HepG2 (cell line): ENCODE data around the gene SNF8. TPM values are rescaled to one million over a fixed set of nuclear protein-coding genes. Genes with fewer than 3 reads are reported as not detected.

Experiments
- ADNP ChIP-seq: sonication (generic); formaldehyde crosslinking; IDR thresholded peaks from 2 replicates; pipeline ENCODE4 v1.4.0; 2020; ENCODE audit warnings: missing genetic modification reagents
- ARNT ChIP-seq: fragments of 450-650 bp; IDR thresholded peaks from 2 replicates; pipeline ENCODE4 v1.6.1; 2017
- BORCS8-MEF2B ChIP-seq: sonication (generic); formaldehyde crosslinking; IDR thresholded peaks from 2 replicates; pipeline ENCODE4 v1.8.0; 2022; ENCODE audit warnings: mild to moderate bottlenecking, missing genetic modification reagents
- ETV5 ChIP-seq: IDR thresholded peaks from 2 replicates; pipeline ENCODE4 v1.6.1; 2018; ENCODE audit warnings: missing biosample characterization, missing genetic modification reagents, inconsistent platforms, borderline replicate concordance
- JUND ChIP-seq: sonication (generic); formaldehyde crosslinking; IDR thresholded peaks from 2 replicates; pipeline ENCODE4 v1.8.0; 2022; ENCODE audit warnings: mild to moderate bottlenecking, missing genetic modification reagents
- KAT7 ChIP-seq: IDR thresholded peaks from 2 replicates; pipeline ENCODE4 v1.6.1; 2018; ENCODE audit warnings: borderline replicate concordance, missing compliant biosample characterization
- RAD21 ChIP-seq: fragments of 450-650 bp; formaldehyde crosslinking; IDR thresholded peaks from 2 replicates; pipeline ENCODE4 v1.5.0; 2020; ENCODE audit warnings: mild to moderate bottlenecking
- SAFB2 ChIP-seq: sonication (generic); formaldehyde crosslinking; IDR thresholded peaks from 2 replicates; pipeline ENCODE4 v1.5.1; 2020; ENCODE audit warnings: missing genetic modification reagents, low read depth, mild to moderate bottlenecking, borderline replicate concordance
- SMAD1 ChIP-seq: sonication (generic); formaldehyde crosslinking; IDR thresholded peaks from 2 replicates; pipeline ENCODE4 v1.4.0; 2020; ENCODE audit warnings: missing genetic modification reagents, low read depth, mild to moderate bottlenecking, borderline replicate concordance
- SYNCRIP ChIP-seq: fragments of 200-400 bp; formaldehyde crosslinking; IDR thresholded peaks from 2 replicates; pipeline ENCODE4 v1.6.1; 2018; ENCODE audit warnings: mild to moderate bottlenecking, low read depth, low read length; ENCODE audit not compliant: insufficient read depth
- TBP ChIP-seq: sonication (generic); formaldehyde crosslinking; IDR thresholded peaks from 2 replicates; pipeline ENCODE4 v1.5.0; 2020; ENCODE audit warnings: missing genetic modification reagents
- YEATS2 ChIP-seq: sonication (generic); formaldehyde crosslinking; IDR thresholded peaks from 2 replicates; pipeline ENCODE4 v1.4.0; 2020; ENCODE audit warnings: missing genetic modification reagents, borderline replicate concordance
- ZNF232 ChIP-seq: sonication (generic); formaldehyde crosslinking; IDR thresholded peaks from 2 replicates; pipeline ENCODE4 v1.4.0; 2020; ENCODE audit warnings: missing genetic modification reagents, borderline replicate concordance
- ZNF318 ChIP-seq: sonication (generic); formaldehyde crosslinking; IDR thresholded peaks from 2 replicates; pipeline ENCODE4 v1.4.0; 2020; ENCODE audit warnings: mild to moderate bottlenecking, missing genetic modification reagents
- polyA plus RNA-seq, 8 experiments: library from polyadenylated mRNA; depleted of rRNA in 3 of 8; stranded (reverse) in 7 of 8; unstranded in 1 of 8; fragments of >200 nt; fragmentation: Illumina TruSeq in 4 of 8; extraction: Trizol in 4 of 8; gene quantifications; 2 replicates each; pipeline versions ENCODE4 v1.2.1 to v1.2.3, GENCODE V29; 2011 to 2016; ENCODE audit warnings: low read depth in 4 of 8, missing spikeins in 1 of 8, mixed read lengths in 1 of 8; ENCODE audit not compliant: insufficient read depth in 1 of 8
- total RNA-seq, 5 experiments: library from RNA; depleted of rRNA; stranded (reverse); fragments of >200 nt; fragmentation: Illumina TruSeq; extraction: Trizol; gene quantifications; 2 replicates each; pipeline ENCODE4 v1.2.3, GENCODE V29; 2016; ENCODE audit warnings: low read depth in 1 of 5
- TF ChIP-seq, protein P1 (sequence below), 2 experiments: sonication (generic) in 1 of 2; formaldehyde crosslinking in 1 of 2; IDR thresholded peaks; 2 replicates each; pipeline versions ENCODE4 v1.5.1 to v1.6.1; 2011 to 2020; ENCODE audit warnings: borderline replicate concordance in 1 of 2, low read depth in 1 of 2, low read length in 1 of 2, mild to moderate bottlenecking in 1 of 2, missing genetic modification reagents in 1 of 2, moderate library complexity in 1 of 2
- TF ChIP-seq, protein P2 (sequence below): sonication (generic); formaldehyde crosslinking; IDR thresholded peaks from 2 replicates; pipeline ENCODE4 v1.5.1; 2020; ENCODE audit warnings: missing genetic modification reagents, mild to moderate bottlenecking, borderline replicate concordance

The SNF8 gene
- total and polyA plus RNA-seq, 2 of the 13 experiments (the other 11 are each of a cell fraction or from before 2014, with no cell fraction given): 114 to 153 TPM

- TF ChIP-seq ZNF318 (no peak), ADNP (CRISPR knock-in tag) (peak; percentile 56; the same call in 1 of the 2 replicates), SMAD1 (CRISPR knock-in tag) (no peak), JUND (CRISPR knock-in tag) (peak; percentile 80), RAD21 (CRISPR knock-in tag) (peak; percentile 60), ETV5 (peak; percentile 63), BORCS8-MEF2B (CRISPR knock-in tag) (peak; percentile 67), SAFB2 (CRISPR knock-in tag) (no peak), TBP (CRISPR knock-in tag) (no peak), YEATS2 (peak; percentile 55; the same call in 1 of the 2 replicates), KAT7 (peak; percentile 93; the same call in 1 of the 2 replicates), ARNT (no peak), SYNCRIP (no peak), ZNF232 (CRISPR knock-in tag) (peak; percentile 58; the same call in 1 of the 2 replicates)
- TF ChIP-seq, protein P1, sequence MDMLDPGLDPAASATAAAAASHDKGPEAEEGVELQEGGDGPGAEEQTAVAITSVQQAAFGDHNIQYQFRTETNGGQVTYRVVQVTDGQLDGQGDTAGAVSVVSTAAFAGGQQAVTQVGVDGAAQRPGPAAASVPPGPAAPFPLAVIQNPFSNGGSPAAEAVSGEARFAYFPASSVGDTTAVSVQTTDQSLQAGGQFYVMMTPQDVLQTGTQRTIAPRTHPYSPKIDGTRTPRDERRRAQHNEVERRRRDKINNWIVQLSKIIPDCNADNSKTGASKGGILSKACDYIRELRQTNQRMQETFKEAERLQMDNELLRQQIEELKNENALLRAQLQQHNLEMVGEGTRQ (IDR thresholded peaks at IDR 0.05; ENCODE audit: low read depth, low read length): no peak
- TF ChIP-seq, protein P1 (CRISPR knock-in tag; IDR thresholded peaks at IDR 0.05; ENCODE audit: borderline replicate concordance): no peak
- TF ChIP-seq, protein P2, sequence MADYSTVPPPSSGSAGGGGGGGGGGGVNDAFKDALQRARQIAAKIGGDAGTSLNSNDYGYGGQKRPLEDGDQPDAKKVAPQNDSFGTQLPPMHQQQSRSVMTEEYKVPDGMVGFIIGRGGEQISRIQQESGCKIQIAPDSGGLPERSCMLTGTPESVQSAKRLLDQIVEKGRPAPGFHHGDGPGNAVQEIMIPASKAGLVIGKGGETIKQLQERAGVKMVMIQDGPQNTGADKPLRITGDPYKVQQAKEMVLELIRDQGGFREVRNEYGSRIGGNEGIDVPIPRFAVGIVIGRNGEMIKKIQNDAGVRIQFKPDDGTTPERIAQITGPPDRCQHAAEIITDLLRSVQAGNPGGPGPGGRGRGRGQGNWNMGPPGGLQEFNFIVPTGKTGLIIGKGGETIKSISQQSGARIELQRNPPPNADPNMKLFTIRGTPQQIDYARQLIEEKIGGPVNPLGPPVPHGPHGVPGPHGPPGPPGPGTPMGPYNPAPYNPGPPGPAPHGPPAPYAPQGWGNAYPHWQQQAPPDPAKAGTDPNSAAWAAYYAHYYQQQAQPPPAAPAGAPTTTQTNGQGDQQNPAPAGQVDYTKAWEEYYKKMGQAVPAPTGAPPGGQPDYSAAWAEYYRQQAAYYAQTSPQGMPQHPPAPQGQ (CRISPR knock-in tag): no peak
Observed at GRCh38 chr17:48970865-48971687, 26.4 kb upstream of the SNF8 start (continued).
